ENCODE results near the gene FNBP1L. TPM values are rescaled to one million over a fixed set of nuclear protein-coding genes. Genes with fewer than 3 reads are reported as not detected.

FNBP1L gene
- polyA plus RNA-seq, 1 of the 3 experiments (the other 2 are of a cell fraction) = 16.5 TPM

GRCh38 chr1:93597709-93598108 is 149.8 kb downstream of the FNBP1L start (continued):
- TF ChIP-seq SMC3 (IDR thresholded peaks at IDR 0.05; ENCODE audit: low read depth, low read length) (no peak), NFIC (IDR thresholded peaks at IDR 0.05; ENCODE audit: borderline replicate concordance) (0 out of 2 replicates have a peak, but pooled peaks have one; percentile 40), JUND (IDR thresholded peaks at IDR 0.05) (no peak), TAF1 (IDR thresholded peaks at IDR 0.05; ENCODE audit: borderline replicate concordance, low read depth, low read length) (no peak), MEF2A (IDR thresholded peaks at IDR 0.05; ENCODE audit: borderline replicate concordance, low read depth) (no peak), PBX3 (IDR thresholded peaks at IDR 0.05) (0 out of 2 replicates have a peak, but pooled peaks have one; percentile 17), IRF3 (IDR thresholded peaks at IDR 0.05; ENCODE audit: low read depth, low read length) (no peak), ELF1 (IDR thresholded peaks at IDR 0.05) (no peak), RAD21 (IDR thresholded peaks at IDR 0.05; ENCODE audit: low read length) (no peak; the same call in none of the 2 replicates)

- Histone ChIP-seq H3K9ac (no peak overlapping the region), H3K79me2 (ENCODE audit: insufficient read depth) (peaks cover 100% of the 10 kb centered on the region), H3F3A (replicated peaks; ENCODE audit: insufficient read depth) (peaks cover 8% of the 10 kb centered on the region), H3K9me2 (no peaks in the 10 kb centered on the region), H3K4me1 (ENCODE audit: control insufficient read depth in 1 of 2, insufficient read depth in 2 of 2, low read depth in 1 of 2, low read length in 1 of 2) (peaks cover 25 to 72% of the 10 kb centered on the region in 2 experiments), H2AFZ (ENCODE audit: low read depth) (no peak overlapping the region), H3K4me2 (no peak overlapping the region), H3K9me3 (no peaks in the 10 kb centered on the region), H3K4me3 (ENCODE audit: low read depth in 2 of 2, low read length in 1 of 2) (no peak overlapping the region), H3K27ac (ENCODE audit: low read depth in 2 of 2, low read length in 1 of 2) (peak overlapping the region in 1 of 2 experiments; percentile 89; a peak in 3 of 4 replicates), H4K20me1 (ENCODE audit: insufficient read depth) (peaks cover 99% of the 10 kb centered on the region), H3K27me3 (ENCODE audit: insufficient read depth) (no peaks in the 10 kb centered on the region), H3K36me3 (replicated peaks in 1 of 2; ENCODE audit: control insufficient read depth in 1 of 2, insufficient read depth in 2 of 2, low read length in 1 of 2) (peaks cover 0 to 12% of the 10 kb centered on the region in 2 experiments)
- POLR2A ChIA-PET = interaction anchor here (1.0 to 1.1 kb wide), 2 partner anchors 10 to 19 kb away, joined by 3 to 4 read pairs; no protein-coding TSS in a partner anchor
- no peak for DNase-seq
- CTCF ChIA-PET = interaction anchor here (0.9 to 1.7 kb wide), 5 partner anchors 14 to 246 kb away, joined by 4 to 5 read pairs (median 5); no protein-coding TSS in a partner anchor
- 80% methylated on average over 2 of the region's 2 CpGs for WGBS (ENCODE audit: low lambda C conversion rate)
- TF ChIP-seq RFX5 (IDR thresholded peaks at IDR 0.05; ENCODE audit: low read length) (no peak), FOXJ3 (CRISPR knock-in tag; IDR thresholded peaks at IDR 0.05) (no peak), CHD2 (IDR thresholded peaks at IDR 0.05; ENCODE audit: low read length, partially characterized antibody) (no peak), EP300 (IDR thresholded peaks at IDR 0.05; ENCODE audit: borderline replicate concordance in 1 of 2, low read depth in 1 of 2, low read length in 1 of 2) (no peak), GATA2 (CRISPR knock-in tag; IDR thresholded peaks at IDR 0.05) (no peak), CTCF (IDR thresholded peaks at IDR 0.05) (no peak), ELF1 (IDR thresholded peaks at IDR 0.05) (no peak), USF2 (IDR thresholded peaks at IDR 0.05; ENCODE audit: borderline replicate concordance, low read depth, low read length) (no peak), ZBTB33 (IDR thresholded peaks at IDR 0.05; ENCODE audit: borderline replicate concordance, low read depth) (no peak), PBX3 (IDR thresholded peaks at IDR 0.05) (no peak), EZH2phosphoT487 (IDR thresholded peaks at IDR 0.05; ENCODE audit: borderline replicate concordance, low read depth) (no peak), TAF1 (IDR thresholded peaks at IDR 0.05; ENCODE audit: borderline replicate concordance, low read depth, low read length) (no peak), POLR2AphosphoS5 (IDR thresholded peaks at IDR 0.05; ENCODE audit: low read depth, low read length) (no peak), NFIC (IDR thresholded peaks at IDR 0.05; ENCODE audit: borderline replicate concordance) (no peak), RCOR1 (IDR thresholded peaks at IDR 0.05; ENCODE audit: low read length) (no peak), JUND (IDR thresholded peaks at IDR 0.05) (no peak), YY1 (IDR thresholded peaks at IDR 0.05; ENCODE audit: low read depth) (no peak)
Observed at GRCh38 chr1:93598396-93598795, 150.5 kb downstream of the FNBP1L start.

Measured in SK-N-SH (cell line).